B cell (primary cell): ENCODE data around the gene LARGE1. TPM values are rescaled to one million over a fixed set of nuclear protein-coding genes. Genes with fewer than 3 reads are reported as not detected.

Source experiments
- ATAC-seq: fragments of 200-7000 bp; cut with Tn5 transposase; one replicate; pipeline ENCODE4 v1.10.0; 2021; ENCODE audit warnings: low read depth, mild to moderate bottlenecking, moderate number of reproducible peaks, moderate library complexity
- CTCF ChIA-PET: fragments of 350-600 bp; sonication (Branson Sonifier 250); formaldehyde crosslinking; loops from one replicate; lab custom pipeline; 2021; ENCODE audit warnings: antibody characterized with exemption, inconsistent platforms; lab: Charles Lee
- POLR2A ChIA-PET: fragments of 350-600 bp; sonication (Branson Sonifier 250); formaldehyde crosslinking; loops from one replicate; lab custom pipeline; 2021; ENCODE audit warnings: antibody characterized with exemption; lab: Charles Lee
- DNase-seq: peaks from one replicate; pipeline ENCODE4 v3.0.0; 2013
- H2AFZ ChIP-seq: 2 replicates; pipeline ENCODE4 v1.6.1; 2012; ENCODE audit warnings: mild to moderate bottlenecking, low read depth, low read length; ENCODE audit not compliant: insufficient read depth, poor library complexity, severe bottlenecking
- H3K27ac ChIP-seq, 2 donors: 1 replicate in 1 of 2; 2 replicates in 1 of 2; pipeline ENCODE4 v1.5.1; 2012 to 2013; ENCODE audit warnings: low read length in 2 of 2, mild to moderate bottlenecking in 2 of 2, moderate library complexity in 1 of 2
- H3K27me3 ChIP-seq, 4 experiments: fragments of 200-600 bp in 1 of 4; sonication (generic) in 1 of 4; replicated peaks in 1 of 4; 1 replicate in 2 of 4; 2 replicates in 2 of 4; pipeline versions ENCODE4 v1.6.1 to v1.7.0; 2013 to 2016; ENCODE audit warnings: low read length in 3 of 4, mild to moderate bottlenecking in 2 of 4, mixed read lengths in 1 of 4, moderate library complexity in 1 of 4; ENCODE audit not compliant: insufficient read depth in 4 of 4, control insufficient read depth in 3 of 4; ENCODE audit errors: control extremely low read depth in 1 of 4
- H3K36me3 ChIP-seq, 2 experiments: replicated peaks in 1 of 2; 1 replicate in 1 of 2; 2 replicates in 1 of 2; pipeline versions ENCODE4 v1.6.1 to v1.7.1; 2013; ENCODE audit warnings: low read length in 1 of 2; ENCODE audit not compliant: insufficient read depth in 2 of 2, control insufficient read depth in 1 of 2; ENCODE audit errors: control extremely low read depth in 1 of 2, extremely low read depth in 1 of 2
- H3K4me1 ChIP-seq, 2 donors: fragments of 200-600 bp in 1 of 2; sonication (generic) in 1 of 2; 1 replicate in 1 of 2; 2 replicates in 1 of 2; pipeline versions ENCODE4 v1.5.1 to v1.6.1; 2013 to 2017; ENCODE audit warnings: low read length in 2 of 2; ENCODE audit not compliant: control insufficient read depth in 2 of 2, insufficient read depth in 2 of 2
- H3K4me2 ChIP-seq: replicated peaks from 2 replicates; pipeline ENCODE3; 2012; ENCODE audit warnings: mild to moderate bottlenecking, low read depth, low read length; ENCODE audit not compliant: poor library complexity, severe bottlenecking
- H3K4me3 ChIP-seq, 5 experiments: fragments of 200-600 bp in 1 of 5; sonication (generic) in 1 of 5; 1 replicate in 3 of 5; 2 replicates in 2 of 5; pipeline versions ENCODE4 v1.5.1 to v1.7.0; 2011 to 2016; ENCODE audit warnings: low read length in 4 of 5, mild to moderate bottlenecking in 4 of 5, low read depth in 2 of 5, control low read depth in 1 of 5, moderate library complexity in 1 of 5; ENCODE audit not compliant: insufficient read depth in 1 of 5; ENCODE audit errors: control extremely low read depth in 1 of 5, extremely low read depth in 1 of 5
- H3K79me2 ChIP-seq: fragments of 200-600 bp; sonication (generic); one replicate; pipeline ENCODE4 v1.6.0; 2016; ENCODE audit warnings: low read length; ENCODE audit not compliant: control insufficient read depth, insufficient read depth
- H3K9ac ChIP-seq: fragments of 200-600 bp; sonication (generic); 2 replicates; pipeline ENCODE4 v1.6.1; 2017; ENCODE audit warnings: mild to moderate bottlenecking, low read length, moderate library complexity
- H3K9me3 ChIP-seq, 3 donors: one replicate each; pipeline versions ENCODE4 v1.6.1 to v1.7.1; 2013; ENCODE audit warnings: low read length in 2 of 3; ENCODE audit not compliant: control insufficient read depth in 2 of 3, insufficient read depth in 1 of 3; ENCODE audit errors: control extremely low read depth in 1 of 3
- H4K20me1 ChIP-seq: 2 replicates; pipeline ENCODE4 v1.6.0; 2012; ENCODE audit warnings: mild to moderate bottlenecking, low read length; ENCODE audit not compliant: insufficient read depth, control insufficient read depth, poor library complexity, severe bottlenecking
- H3K27ac Mint-ChIP-seq: one replicate; pipeline ENCODE4 v1.8.0; 2021; ENCODE audit warnings: mixed read lengths
- H3K27me3 Mint-ChIP-seq: one replicate; pipeline ENCODE4 v1.8.0; 2021; ENCODE audit warnings: mixed read lengths
- H3K4me1 Mint-ChIP-seq: one replicate; pipeline ENCODE4 v1.8.0; 2021; ENCODE audit warnings: mixed read lengths
- H3K4me3 Mint-ChIP-seq: one replicate; pipeline ENCODE4 v1.8.0; 2021; ENCODE audit warnings: mixed read lengths
- H3K9me3 Mint-ChIP-seq: one replicate; pipeline ENCODE4 v1.8.0; 2022; ENCODE audit warnings: mixed read lengths; ENCODE audit not compliant: insufficient read depth
- EZH2 ChIP-seq: IDR thresholded peaks from 2 replicates; pipeline ENCODE4 v1.6.1; 2012; ENCODE audit warnings: borderline replicate concordance, low read depth, mild to moderate bottlenecking, moderate library complexity, low read length; ENCODE audit not compliant: insufficient read depth, poor library complexity, severe bottlenecking
- WGBS: methylation state at CpG from one replicate; pipeline ENCODE4 v1.1.5; 2013; ENCODE audit warnings: missing lambda C conversion rate; ENCODE audit not compliant: insufficient coverage; 5-methylcytosine and 5-hydroxymethylcytosine counted together
- intact Hi-C: fragments of 100-400 bp; cut with micrococcal nuclease; formaldehyde crosslinking; loops from one replicate; pipeline ENCODE4 v1.10.0; 2022
- polyA plus RNA-seq: library from polyadenylated mRNA; depleted of rRNA; stranded (reverse); fragments of >200 nt; gene quantifications from 2 replicates; pipeline ENCODE4 v1.2.3, GENCODE V29; 2012
- total RNA-seq, 2 donors: library from RNA; stranded (reverse); fragments of 120-200 nt in 1 of 2; gene quantifications; 1 replicate in 1 of 2; 2 replicates in 1 of 2; pipeline versions ENCODE4 v1.2.3 to v1.2.4, GENCODE V29; 2013 to 2022
- TF ChIP-seq, protein P1 (sequence below): fragments of 200-600 bp; IDR thresholded peaks from one replicate; pipeline ENCODE4 v1.8.0; 2022; ENCODE audit warnings: antibody characterized with exemption, mild to moderate bottlenecking

LARGE1 gene
- total and polyA plus RNA-seq, 2 donors (not counting 1 experiment from before 2014, with no cell fraction given): 20.7 to 82.0 TPM

DNA sequence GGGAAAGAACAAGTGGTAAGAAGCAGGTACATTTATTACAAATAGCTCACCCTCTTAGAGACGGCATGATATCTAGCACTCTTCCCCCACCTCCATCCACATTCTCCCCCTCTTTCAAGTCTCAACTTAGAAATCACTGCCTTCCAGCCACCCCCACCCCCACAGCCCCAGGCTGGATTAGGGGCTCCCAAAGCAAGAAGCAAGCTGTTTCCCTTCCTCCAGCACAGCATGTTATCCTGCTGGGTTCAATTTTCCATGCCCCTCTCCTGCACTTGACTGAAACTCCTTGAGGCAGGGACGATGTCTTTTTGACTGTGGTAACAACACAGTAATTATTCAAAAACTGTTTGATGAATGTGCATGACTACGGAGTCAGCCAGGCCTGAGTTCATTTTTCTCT is 350.7 kb downstream of the LARGE1 start:
- H3K4me1 Mint-ChIP-seq: peaks cover 87% of the 10 kb centered on the region

DNA sequence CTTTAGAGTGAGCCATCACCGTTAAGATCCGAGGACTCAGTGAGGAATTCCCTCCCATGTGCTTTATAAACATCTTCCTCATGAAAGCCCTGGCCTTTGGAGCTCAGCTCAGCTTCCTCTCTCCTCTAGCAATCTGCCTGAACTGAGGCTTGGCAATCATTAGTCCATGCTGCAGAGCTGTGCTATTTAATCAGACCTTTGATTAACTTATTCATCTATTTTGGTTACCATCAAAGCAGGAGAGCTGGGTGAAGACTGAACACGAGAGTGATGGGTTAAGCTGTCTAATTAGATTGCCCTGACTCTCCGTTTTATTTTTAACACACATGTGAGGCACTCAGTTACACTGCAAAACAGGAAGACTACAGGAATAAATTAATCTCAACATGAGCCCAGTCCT is 351.3 kb downstream of the LARGE1 start:
- Histone ChIP-seq H3K9ac (peak overlapping the region; percentile 46), H3K4me2 (peak overlapping the region; percentile 74), H3K27me3 (no peaks in the 10 kb centered on the region), H2AFZ (no peak overlapping the region), H4K20me1 (no peaks in the 10 kb centered on the region), H3K4me3 (peak overlapping the region in 4 of 5 experiments; percentile 15 to 59 (median 24)), H3K36me3 (no peaks in the 10 kb centered on the region), H3K79me2 (peaks cover 39% of the 10 kb centered on the region), H3K9me3 (peaks cover 0 to 5% (median 0%) of the 10 kb centered on the region in 3 donors), H3K27ac (peak overlapping the region; percentile 93 to 94), H3K4me1 (peaks cover 86 to 88% of the 10 kb centered on the region in 2 donors)
- Mint-ChIP-seq H3K27ac (peak overlapping the region; percentile 97), H3K4me3 (peak overlapping the region; percentile 76), H3K27me3 (no peaks in the 10 kb centered on the region), H3K9me3 (peaks cover 2% of the 10 kb centered on the region), H3K4me1 (peaks cover 89% of the 10 kb centered on the region)
- intact Hi-C loops: loop anchor here (2.0 to 10.0 kb wide), 2 partner anchors 274 to 1094 kb away; partner anchors contain the start of gene FBXO7
- TF ChIP-seq, protein P1, sequence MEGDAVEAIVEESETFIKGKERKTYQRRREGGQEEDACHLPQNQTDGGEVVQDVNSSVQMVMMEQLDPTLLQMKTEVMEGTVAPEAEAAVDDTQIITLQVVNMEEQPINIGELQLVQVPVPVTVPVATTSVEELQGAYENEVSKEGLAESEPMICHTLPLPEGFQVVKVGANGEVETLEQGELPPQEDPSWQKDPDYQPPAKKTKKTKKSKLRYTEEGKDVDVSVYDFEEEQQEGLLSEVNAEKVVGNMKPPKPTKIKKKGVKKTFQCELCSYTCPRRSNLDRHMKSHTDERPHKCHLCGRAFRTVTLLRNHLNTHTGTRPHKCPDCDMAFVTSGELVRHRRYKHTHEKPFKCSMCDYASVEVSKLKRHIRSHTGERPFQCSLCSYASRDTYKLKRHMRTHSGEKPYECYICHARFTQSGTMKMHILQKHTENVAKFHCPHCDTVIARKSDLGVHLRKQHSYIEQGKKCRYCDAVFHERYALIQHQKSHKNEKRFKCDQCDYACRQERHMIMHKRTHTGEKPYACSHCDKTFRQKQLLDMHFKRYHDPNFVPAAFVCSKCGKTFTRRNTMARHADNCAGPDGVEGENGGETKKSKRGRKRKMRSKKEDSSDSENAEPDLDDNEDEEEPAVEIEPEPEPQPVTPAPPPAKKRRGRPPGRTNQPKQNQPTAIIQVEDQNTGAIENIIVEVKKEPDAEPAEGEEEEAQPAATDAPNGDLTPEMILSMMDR: no peak
- TF ChIP-seq EZH2: no peak
- ChIA-PET CTCF (interaction anchor here (0.6 to 13.8 kb wide), 10 partner anchors 8 to 355 kb away, joined by 3 to 185 read pairs (median 4); no protein-coding TSS in a partner anchor), POLR2A (interaction anchor here (0.6 to 4.0 kb wide), 6 partner anchors 10 to 353 kb away, joined by 4 to 28 read pairs (median 6); no protein-coding TSS in a partner anchor)
- DNase-seq (no peak), ATAC-seq (no peak)
- WGBS: 21% methylated on average over 3 of the region's 4 CpGs

More for the DNA sequence above, 350.7 kb downstream of the LARGE1 start:
- peak overlapping the region; percentile 97 for H3K27ac Mint-ChIP-seq
- H4K20me1 ChIP-seq: no peaks in the 10 kb centered on the region
- peak overlapping the region; percentile 93 to 94 for H3K27ac ChIP-seq
- TF ChIP-seq, protein P1: no peak
- no peak for TF ChIP-seq EZH2
- intact Hi-C loops: loop anchor here (2.0 to 10.0 kb wide), 2 partner anchors 273 to 1095 kb away; partner anchors contain the start of gene FBXO7
- H3K4me2 ChIP-seq: peak overlapping the region; percentile 74
- peak overlapping the region; percentile 76 for H3K4me3 Mint-ChIP-seq
- peaks cover 0 to 5% (median 0%) of the 10 kb centered on the region in 3 donors for H3K9me3 ChIP-seq
- peak overlapping the region; percentile 46 for H3K9ac ChIP-seq
- no peaks in the 10 kb centered on the region for H3K27me3 Mint-ChIP-seq
- ChIA-PET CTCF (interaction anchor here (2.1 to 13.8 kb wide), 4 partner anchors 10 to 270 kb away, joined by 10 to 185 read pairs (median 22); no protein-coding TSS in a partner anchor), POLR2A (interaction anchor here (1.3 to 4.0 kb wide), 4 partner anchors 9 to 352 kb away, joined by 4 to 28 read pairs (median 8); no protein-coding TSS in a partner anchor)
- WGBS: no CpG with 5 or more reads among the region's 3 CpGs
- peaks cover 2% of the 10 kb centered on the region for H3K9me3 Mint-ChIP-seq
- DNase-seq: no peak
- peaks cover 40% of the 10 kb centered on the region for H3K79me2 ChIP-seq
- H3K36me3 ChIP-seq: no peaks in the 10 kb centered on the region
- peak overlapping the region in 2 of 5 experiments; percentile 31 to 59 for H3K4me3 ChIP-seq
- peaks cover 85 to 86% of the 10 kb centered on the region in 2 donors for H3K4me1 ChIP-seq
- H3K27me3 ChIP-seq: no peaks in the 10 kb centered on the region
- no peak for ATAC-seq
- peak overlapping the region; percentile 26 for H2AFZ ChIP-seq
